Stomach (tissue), 9 donors: ENCODE data around the gene CCDC78. TPM values are rescaled to one million over a fixed set of nuclear protein-coding genes. Genes with fewer than 3 reads are reported as not detected.

ENCODE experiments used
- DNase-seq, 2 donors: peaks; one replicate each; pipeline versions ENCODE4 v3.0.0 to v3.0.0-alpha.2; 2013 to 2019
- H3K27ac ChIP-seq, 5 donors: fragments of 200-600 bp in 4 of 5; sonication (generic) in 4 of 5; one replicate each; pipeline ENCODE4 v1.5.1; 2013 to 2019; ENCODE audit warnings: mild to moderate bottlenecking in 1 of 5, moderate library complexity in 1 of 5
- H3K27me3 ChIP-seq, 3 donors: fragments of 200-600 bp; sonication (generic); one replicate each; pipeline ENCODE4 v1.5.1; 2017 to 2019; ENCODE audit warnings: mixed run types in 1 of 3
- H3K36me3 ChIP-seq, 4 donors: fragments of 200-600 bp; sonication (generic); 1 replicate in 3 of 4; 2 replicates in 1 of 4; pipeline ENCODE4 v1.5.1; 2016 to 2019
- H3K4me1 ChIP-seq, 4 donors: fragments of 200-600 bp; sonication (generic); one replicate each; pipeline ENCODE4 v1.5.1; 2016 to 2019
- H3K4me3 ChIP-seq, 4 donors: fragments of 200-600 bp; sonication (generic) in 3 of 4; one replicate each; pipeline ENCODE4 v1.5.1; 2016 to 2019; ENCODE audit warnings: mild to moderate bottlenecking in 1 of 4
- H3K9me3 ChIP-seq, 4 donors: fragments of 200-600 bp; sonication (generic); one replicate each; pipeline ENCODE4 v1.5.1; 2016 to 2019
- EP300 ChIP-seq: sonication (generic); formaldehyde crosslinking; IDR thresholded peaks from one replicate; pipeline ENCODE4 v1.6.1; 2017; ENCODE audit warnings: antibody characterized with exemption
- POLR2A ChIP-seq, 4 donors: fragments of 450-650 bp; IDR thresholded peaks; one replicate each; pipeline ENCODE4 v1.6.1; 2016; ENCODE audit warnings: antibody characterized with exemption in 4 of 4, control low read depth in 2 of 4, mild to moderate bottlenecking in 1 of 4, moderate library complexity in 1 of 4
- POLR2AphosphoS5 ChIP-seq, 3 donors: sonication (generic); formaldehyde crosslinking; IDR thresholded peaks; one replicate each; pipeline ENCODE4 v1.6.1; 2016; ENCODE audit warnings: antibody characterized with exemption in 3 of 3
- WGBS, 5 donors: extraction: QIAGEN DNeasy Blood & Tissue Kit in 3 of 5; methylation state at CpG; one replicate each; pipeline versions ENCODE4 v1.1.5 to v1.1.7; 2013 to 2018; 5-methylcytosine and 5-hydroxymethylcytosine counted together
- intact Hi-C: fragments of 100-400 bp; cut with DNase I; formaldehyde crosslinking; loops from one replicate; pipeline ENCODE4 v1.15.1; 2023; ENCODE audit warnings: low total_unique reads
- polyA plus RNA-seq, 3 donors: library from polyadenylated mRNA; stranded (reverse); fragments of 200-250 nt; gene quantifications; one replicate each; pipeline ENCODE4 v1.2.3, GENCODE V29; 2013
- total RNA-seq, 5 donors: library from RNA; depleted of rRNA; stranded (reverse); fragments of >200 nt; gene quantifications; one replicate each; pipeline versions ENCODE4 v1.1.0 to v1.2.3, GENCODE V29; 2014 to 2016
- TF ChIP-seq, protein P1 (sequence below), 7 experiments: fragments of 450-650 bp in 4 of 7; fragments of 200-600 bp in 3 of 7; sonication (generic) in 3 of 7; IDR thresholded peaks; one replicate each; pipeline ENCODE4 v1.5.1; 2016 to 2019; ENCODE audit warnings: antibody characterized with exemption in 7 of 7, control low read depth in 2 of 7, mild to moderate bottlenecking in 1 of 7
- donor health status: healthy with polysubstance abuse.
- donor health status: Bipolar disorder and iron deficiency.
- donor health status: healthy.

The CCDC78 gene
- total and polyA plus RNA-seq, 8 donors, result 1.3 to 14.3 (median 1.5) TPM; not detected in 4

DNA sequence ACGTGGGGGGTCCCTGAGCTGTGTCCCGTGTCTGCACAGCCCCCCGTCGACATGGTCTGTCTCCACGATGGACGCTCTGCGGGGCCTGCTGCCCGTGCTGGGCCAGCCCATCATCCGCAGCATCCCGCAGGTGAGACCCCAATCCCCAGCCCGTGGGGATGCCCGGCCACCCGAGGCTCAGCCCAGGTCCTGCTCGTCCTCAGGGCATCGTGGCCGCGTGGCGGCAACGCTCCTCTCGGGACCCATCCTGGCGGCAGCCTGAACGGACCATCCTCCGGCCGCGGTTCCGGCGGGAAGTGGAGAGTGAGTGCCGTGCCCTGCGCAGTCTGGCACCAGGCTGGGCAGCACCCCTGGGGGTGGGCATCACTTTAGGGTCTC lies 39.2 kb upstream of the CCDC78 start:
- no peak overlapping the region for H3K4me3 ChIP-seq
- no peak overlapping the region for H3K27ac ChIP-seq
- intact Hi-C loops, result no loop called here
- 84 to 93% (median 92%) methylated on average over 19 to 29 of the region's 29 CpGs for WGBS, 5 donors
- no peaks in the 10 kb centered on the region for H3K36me3 ChIP-seq
- peaks cover 0 to 2% (median 0%) of the 10 kb centered on the region in 4 donors for H3K4me1 ChIP-seq
- no peaks in the 10 kb centered on the region for H3K9me3 ChIP-seq
- DNase-seq, result no peak
- TF ChIP-seq POLR2AphosphoS5 (IDR thresholded peaks at IDR 0.05) (no peak), EP300 (no peak), POLR2A (IDR thresholded peaks at IDR 0.05) (no peak)
- TF ChIP-seq, protein P1, sequence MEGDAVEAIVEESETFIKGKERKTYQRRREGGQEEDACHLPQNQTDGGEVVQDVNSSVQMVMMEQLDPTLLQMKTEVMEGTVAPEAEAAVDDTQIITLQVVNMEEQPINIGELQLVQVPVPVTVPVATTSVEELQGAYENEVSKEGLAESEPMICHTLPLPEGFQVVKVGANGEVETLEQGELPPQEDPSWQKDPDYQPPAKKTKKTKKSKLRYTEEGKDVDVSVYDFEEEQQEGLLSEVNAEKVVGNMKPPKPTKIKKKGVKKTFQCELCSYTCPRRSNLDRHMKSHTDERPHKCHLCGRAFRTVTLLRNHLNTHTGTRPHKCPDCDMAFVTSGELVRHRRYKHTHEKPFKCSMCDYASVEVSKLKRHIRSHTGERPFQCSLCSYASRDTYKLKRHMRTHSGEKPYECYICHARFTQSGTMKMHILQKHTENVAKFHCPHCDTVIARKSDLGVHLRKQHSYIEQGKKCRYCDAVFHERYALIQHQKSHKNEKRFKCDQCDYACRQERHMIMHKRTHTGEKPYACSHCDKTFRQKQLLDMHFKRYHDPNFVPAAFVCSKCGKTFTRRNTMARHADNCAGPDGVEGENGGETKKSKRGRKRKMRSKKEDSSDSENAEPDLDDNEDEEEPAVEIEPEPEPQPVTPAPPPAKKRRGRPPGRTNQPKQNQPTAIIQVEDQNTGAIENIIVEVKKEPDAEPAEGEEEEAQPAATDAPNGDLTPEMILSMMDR (IDR thresholded peaks at IDR 0.05), result no peak
- peaks cover 0 to 78% (median 6%) of the 10 kb centered on the region in 3 donors for H3K27me3 ChIP-seq

DNA sequence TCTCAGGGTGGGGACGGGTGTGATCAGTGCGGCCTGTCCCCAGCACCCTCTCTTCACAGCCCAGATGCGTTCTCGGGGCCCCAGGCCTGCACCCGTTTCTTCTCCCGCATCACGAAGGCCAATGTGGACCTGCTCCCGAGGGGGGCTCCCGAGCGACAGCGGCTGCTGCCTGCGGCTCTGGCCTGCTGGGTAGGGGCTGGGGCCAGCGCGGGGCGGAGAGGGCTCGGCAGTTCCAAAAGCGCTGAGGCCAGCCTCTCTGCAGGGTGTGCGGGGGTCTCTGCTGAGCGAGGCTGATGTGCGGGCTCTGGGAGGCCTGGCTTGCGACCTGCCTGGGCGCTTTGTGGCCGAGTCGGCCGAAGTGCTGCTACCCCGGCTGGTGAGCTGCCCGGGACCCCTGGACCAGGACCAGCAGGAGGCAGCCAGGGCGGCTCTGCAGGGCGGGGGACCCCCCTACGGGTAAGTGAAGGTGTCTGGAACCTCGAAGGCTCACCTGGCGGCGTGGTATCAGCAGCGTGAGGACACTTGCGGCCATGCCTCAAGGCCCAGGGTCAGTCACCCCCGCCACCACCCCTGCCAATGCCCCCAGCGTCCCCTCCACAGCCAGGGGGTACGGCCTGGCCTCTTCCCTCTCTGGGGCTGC lies 38.7 kb upstream of the CCDC78 start:
- DNase-seq, result no peak
- intact Hi-C loops, result no loop called here
- TF ChIP-seq EP300, result no peak
- TF ChIP-seq POLR2AphosphoS5 (IDR thresholded peaks at IDR 0.05), result no peak
- no peak for TF ChIP-seq POLR2A (IDR thresholded peaks at IDR 0.05)
- TF ChIP-seq, protein P1 (IDR thresholded peaks at IDR 0.05), result no peak
- Histone ChIP-seq H3K4me1 (peaks cover 0 to 7% (median under 1%) of the 10 kb centered on the region in 4 donors), H3K36me3 (no peaks in the 10 kb centered on the region), H3K27me3 (peaks cover 0 to 78% (median 8%) of the 10 kb centered on the region in 3 donors), H3K9me3 (no peaks in the 10 kb centered on the region), H3K27ac (no peak overlapping the region), H3K4me3 (no peak overlapping the region)
- WGBS, 5 donors, result 84 to 91% (median 87%) methylated on average over 16 to 38 of the region's 38 CpGs

DNA sequence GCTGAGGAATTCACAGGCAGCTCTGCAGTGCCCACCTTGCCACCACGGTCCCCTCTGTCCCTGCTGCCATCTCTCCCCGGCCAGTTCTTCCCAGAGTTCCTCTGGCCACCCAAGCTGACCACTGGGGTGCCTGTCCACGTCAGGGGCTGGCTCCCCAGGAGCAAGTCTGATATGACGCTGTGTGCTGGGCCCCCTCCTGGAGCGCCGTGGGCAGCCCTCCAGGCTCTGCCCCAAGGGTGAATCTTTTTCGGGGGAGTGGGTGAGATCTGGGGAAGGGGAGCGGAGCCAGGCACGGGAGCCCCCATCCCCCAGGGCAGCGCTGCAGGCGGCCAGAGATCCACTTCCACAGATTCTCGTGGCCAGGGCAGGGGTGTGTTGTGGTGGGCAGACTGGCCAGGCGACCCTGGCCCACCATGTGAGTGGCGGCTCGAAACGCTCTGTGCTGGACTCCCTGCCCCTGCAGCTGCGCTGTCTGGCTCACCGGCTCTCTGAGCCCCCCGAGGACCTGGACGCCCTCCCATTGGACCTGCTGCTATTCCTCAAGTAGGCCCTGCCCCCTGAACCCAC lies 38.0 kb upstream of the CCDC78 start:
- Histone ChIP-seq H3K4me3 (no peak overlapping the region), H3K9me3 (no peaks in the 10 kb centered on the region), H3K36me3 (no peaks in the 10 kb centered on the region), H3K27me3 (peaks cover 0 to 73% (median 8%) of the 10 kb centered on the region in 3 donors), H3K27ac (no peak overlapping the region), H3K4me1 (peaks cover 0 to 14% (median 3%) of the 10 kb centered on the region in 4 donors)
- no peak for TF ChIP-seq POLR2A (IDR thresholded peaks at IDR 0.05)
- TF ChIP-seq, protein P1 (IDR thresholded peaks at IDR 0.05), result no peak
- TF ChIP-seq EP300, result no peak
- no peak for TF ChIP-seq POLR2AphosphoS5 (IDR thresholded peaks at IDR 0.05)
- WGBS, 5 donors, result 67 to 75% (median 73%) methylated on average over 7 to 20 of the region's 20 CpGs
- intact Hi-C loops, result no loop called here
- no peak for DNase-seq

DNA sequence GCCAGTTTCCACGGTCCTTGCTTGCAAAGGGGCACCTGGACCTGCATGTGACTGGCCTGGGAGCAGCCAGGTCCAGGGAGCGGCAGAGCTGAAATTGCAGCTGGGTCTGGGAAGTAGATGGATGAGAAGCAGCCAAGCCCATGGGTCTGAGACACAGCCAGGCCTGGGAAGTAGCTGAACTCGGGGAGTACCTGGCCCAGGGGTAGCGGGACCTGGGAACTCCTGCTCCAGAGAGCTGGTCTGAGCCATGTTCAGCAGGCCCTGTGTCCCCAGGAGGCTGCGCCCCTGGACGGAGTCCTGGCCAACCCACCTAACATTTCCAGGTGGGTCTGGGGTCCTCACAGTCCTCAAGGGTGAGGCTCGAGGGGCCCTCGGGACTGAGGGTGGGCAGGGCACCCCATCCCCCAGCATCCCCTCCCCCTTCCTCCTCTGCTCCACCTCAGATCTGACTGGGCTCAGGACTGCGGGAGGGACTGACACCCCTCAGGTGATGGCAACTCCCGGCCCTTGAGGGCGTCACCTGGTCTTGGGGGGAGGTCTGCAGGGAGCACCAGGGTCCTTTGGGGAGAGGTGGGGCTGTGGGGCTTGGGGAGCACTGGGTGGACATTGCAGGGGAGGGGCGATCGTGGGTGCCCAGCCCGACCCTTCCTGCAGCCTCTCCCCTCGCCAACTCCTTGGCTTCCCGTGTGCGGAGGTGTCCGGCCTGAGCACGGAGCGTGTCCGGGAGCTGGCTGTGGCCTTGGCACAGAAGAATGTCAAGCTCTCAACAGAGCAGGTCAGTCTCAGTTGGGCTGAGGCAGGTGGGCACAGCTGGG lies 37.3 kb upstream of the CCDC78 start:
- no peak overlapping the region for H3K27ac ChIP-seq
- no peaks in the 10 kb centered on the region for H3K36me3 ChIP-seq
- no peak for TF ChIP-seq POLR2A (IDR thresholded peaks at IDR 0.05)
- TF ChIP-seq, protein P1 (IDR thresholded peaks at IDR 0.05), result no peak
- TF ChIP-seq POLR2AphosphoS5 (IDR thresholded peaks at IDR 0.05), result no peak
- TF ChIP-seq EP300, result no peak
- H3K9me3 ChIP-seq, result no peaks in the 10 kb centered on the region
- peaks cover 0 to 67% (median 8%) of the 10 kb centered on the region in 3 donors for H3K27me3 ChIP-seq
- 70 to 75% (median 74%) methylated on average over 13 to 21 of the region's 21 CpGs for WGBS, 5 donors
- no peak for DNase-seq
- intact Hi-C loops, result no loop called here
- H3K4me3 ChIP-seq, result no peak overlapping the region
- peaks cover 0 to 16% (median 3%) of the 10 kb centered on the region in 4 donors for H3K4me1 ChIP-seq
